Peyer's patch (tissue), 4 donors: ENCODE data around the gene MAN1C1. TPM values are rescaled to one million over a fixed set of nuclear protein-coding genes. Genes with fewer than 3 reads are reported as not detected.

Source experiments
- DNase-seq, 3 donors: peaks; one replicate each; pipeline ENCODE4 v3.0.0-alpha.2; 2017 to 2019
- H3K27ac ChIP-seq, 4 donors: fragments of 200-600 bp; sonication (generic); one replicate each; pipeline ENCODE4 v1.5.1; 2016 to 2019
- H3K27me3 ChIP-seq, 2 donors: fragments of 200-600 bp; sonication (generic); one replicate each; pipeline ENCODE4 v1.5.1; 2019
- H3K36me3 ChIP-seq, 3 donors: fragments of 200-600 bp; sonication (generic); one replicate each; pipeline ENCODE4 v1.5.1; 2016 to 2019
- H3K4me1 ChIP-seq, 4 donors: fragments of 200-600 bp; sonication (generic); one replicate each; pipeline ENCODE4 v1.5.1; 2016 to 2019
- H3K4me3 ChIP-seq, 4 donors: fragments of 200-600 bp; sonication (generic); 1 replicate in 3 of 4; 2 replicates in 1 of 4; pipeline ENCODE4 v1.5.1; 2016 to 2019; ENCODE audit warnings: mild to moderate bottlenecking in 1 of 4
- H3K9me3 ChIP-seq, 4 donors: fragments of 200-600 bp; sonication (generic); one replicate each; pipeline ENCODE4 v1.5.1; 2016 to 2019; ENCODE audit warnings: mild to moderate bottlenecking in 1 of 4
- CTCF ChIP-seq, 6 experiments: fragments of 450-650 bp in 4 of 6; fragments of 200-600 bp in 2 of 6; sonication (generic) in 1 of 6; IDR thresholded peaks; one replicate each; pipeline ENCODE4 v1.5.1; 2017 to 2019; ENCODE audit warnings: antibody characterized with exemption in 6 of 6, mild to moderate bottlenecking in 3 of 6, moderate library complexity in 1 of 6
- POLR2A ChIP-seq, 2 donors: fragments of 450-650 bp; IDR thresholded peaks; one replicate each; pipeline ENCODE4 v1.5.1; 2017; ENCODE audit warnings: antibody characterized with exemption in 2 of 2, mild to moderate bottlenecking in 2 of 2, moderate library complexity in 2 of 2
- total RNA-seq, 4 donors: library from RNA; depleted of rRNA; stranded (reverse); fragments of >200 nt; gene quantifications; one replicate each; pipeline ENCODE4 v1.1.0, GENCODE V29; 2016

MAN1C1 gene
- total RNA-seq, 4 donors from 2014 or later: 2.3 to 10.7 (median 6.7) TPM

DNA sequence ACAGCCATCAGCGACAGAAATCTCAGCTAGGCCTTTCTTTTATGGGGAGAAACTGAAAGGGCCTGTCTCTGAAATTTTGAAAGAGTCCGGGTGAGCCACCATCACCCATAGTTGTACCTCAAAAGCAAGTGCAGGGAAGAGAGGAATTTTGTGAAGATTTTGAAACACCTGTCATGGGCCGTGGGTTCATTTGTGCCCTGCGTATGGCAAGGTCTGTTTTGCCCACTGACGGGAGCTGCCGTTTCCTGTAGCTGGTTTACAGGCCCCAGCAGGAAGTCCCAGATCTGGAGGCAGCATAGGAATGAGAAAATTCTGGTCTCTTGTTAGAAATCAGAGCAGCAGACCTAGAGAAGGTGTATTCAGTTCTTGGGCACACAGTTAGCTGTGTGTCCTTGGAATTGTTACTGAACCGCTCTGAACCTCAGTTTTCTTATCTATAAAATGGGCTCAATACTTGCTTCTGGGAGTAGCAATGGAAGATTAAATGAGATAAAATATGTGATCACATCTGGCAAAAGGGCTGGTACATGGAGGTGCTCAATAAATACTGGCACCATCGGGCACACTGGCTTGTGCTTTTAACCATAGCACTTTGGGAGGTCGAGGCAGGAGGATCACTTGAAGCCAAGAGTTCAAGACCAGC lies 52.5 kb downstream of the MAN1C1 start:
- Histone ChIP-seq H3K9me3 (no peaks in the 10 kb centered on the region), H3K36me3 (no peaks in the 10 kb centered on the region), H3K27me3 (no peaks in the 10 kb centered on the region), H3K4me1 (no peaks in the 10 kb centered on the region), H3K4me3 (no peak overlapping the region), H3K27ac (no peak overlapping the region)
- TF ChIP-seq POLR2A (IDR thresholded peaks at IDR 0.05): no peak
- TF ChIP-seq CTCF (IDR thresholded peaks at IDR 0.05): no peak
- no peak for DNase-seq

DNA sequence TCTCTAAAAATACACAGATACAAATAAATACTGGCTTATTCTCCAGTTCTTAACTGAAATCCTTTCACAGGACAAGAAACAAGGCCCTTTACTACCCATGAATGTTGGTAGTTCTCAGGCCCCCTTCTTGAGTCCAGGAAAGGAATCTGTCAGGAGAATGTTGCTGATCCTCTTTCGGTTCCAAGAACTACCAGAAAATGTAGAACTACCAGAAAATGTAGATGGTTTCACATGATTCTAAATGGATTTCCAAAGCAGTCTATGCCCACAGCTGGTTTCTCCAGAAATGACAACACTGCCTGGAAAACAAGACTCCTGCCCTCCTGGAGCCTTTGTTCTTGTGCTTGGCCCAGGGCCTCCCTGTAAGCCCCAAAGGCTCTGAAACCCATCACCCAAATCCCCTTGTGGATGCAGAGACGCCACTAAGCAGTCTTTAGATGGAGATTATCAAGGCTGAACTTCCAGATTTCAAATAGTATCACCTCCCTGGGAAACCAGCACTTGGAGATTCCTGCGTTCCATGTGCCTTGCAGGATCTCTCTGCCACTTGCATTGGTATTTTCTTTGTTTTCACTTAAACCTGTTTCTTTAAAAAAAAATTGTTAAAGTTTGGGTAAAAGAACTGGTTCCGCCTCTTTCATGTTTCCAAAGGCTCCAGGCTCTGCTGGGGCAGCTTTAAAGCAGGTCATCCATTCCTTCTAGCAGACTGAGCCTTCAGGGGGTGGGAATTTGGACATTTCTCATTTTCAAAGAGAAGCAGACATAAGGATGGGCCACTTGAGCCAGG lies 53.4 kb downstream of the MAN1C1 start:
- H3K4me3 ChIP-seq: no peak overlapping the region
- no peaks in the 10 kb centered on the region for H3K27me3 ChIP-seq
- H3K4me1 ChIP-seq: no peaks in the 10 kb centered on the region
- DNase-seq: no peak
- H3K36me3 ChIP-seq: no peaks in the 10 kb centered on the region
- no peak overlapping the region for H3K27ac ChIP-seq
- no peak for TF ChIP-seq CTCF (IDR thresholded peaks at IDR 0.05)
- TF ChIP-seq POLR2A (IDR thresholded peaks at IDR 0.05): no peak
- no peaks in the 10 kb centered on the region for H3K9me3 ChIP-seq

DNA sequence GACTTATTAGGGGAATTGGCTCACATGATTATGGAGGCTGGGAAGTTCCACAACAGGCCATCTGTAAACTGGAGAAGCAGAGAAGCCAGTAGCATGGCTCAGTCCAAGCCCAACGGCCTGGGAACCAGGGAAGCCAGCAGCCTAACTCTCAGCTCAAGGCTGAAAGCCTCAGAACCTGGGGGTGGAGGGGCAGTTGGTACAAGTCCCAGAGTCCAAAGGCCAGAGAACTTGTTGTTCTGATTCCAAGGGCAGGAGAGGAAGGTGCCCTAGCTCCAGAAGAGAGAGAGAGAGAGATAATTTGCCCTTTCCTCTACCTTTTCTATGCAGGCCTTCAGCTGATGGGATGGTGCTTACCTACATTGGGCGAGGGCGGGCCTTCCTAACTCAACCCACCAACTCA lies 55.3 kb downstream of the MAN1C1 start:
- no peak for TF ChIP-seq CTCF (IDR thresholded peaks at IDR 0.05)
- TF ChIP-seq POLR2A (IDR thresholded peaks at IDR 0.05): no peak
- no peaks in the 10 kb centered on the region for H3K9me3 ChIP-seq
- H3K4me3 ChIP-seq: no peak overlapping the region
- no peaks in the 10 kb centered on the region for H3K36me3 ChIP-seq
- no peak overlapping the region for H3K27ac ChIP-seq
- H3K27me3 ChIP-seq: no peaks in the 10 kb centered on the region
- H3K4me1 ChIP-seq: peaks cover 0 to 4% (median 2%) of the 10 kb centered on the region in 4 donors
- DNase-seq: no peak

- Histone ChIP-seq H3K36me3 (no peaks in the 10 kb centered on the region), H3K27me3 (no peaks in the 10 kb centered on the region), H3K4me3 (no peak overlapping the region), H3K4me1 (peaks cover 0 to 4% (median 2%) of the 10 kb centered on the region in 4 donors), H3K9me3 (no peaks in the 10 kb centered on the region), H3K27ac (no peak overlapping the region)
- no peak for DNase-seq
- TF ChIP-seq POLR2A (IDR thresholded peaks at IDR 0.05) (no peak), CTCF (IDR thresholded peaks at IDR 0.05) (no peak)
Observed at GRCh38 chr1:25672763-25673409, 56.3 kb downstream of the MAN1C1 start.

DNA sequence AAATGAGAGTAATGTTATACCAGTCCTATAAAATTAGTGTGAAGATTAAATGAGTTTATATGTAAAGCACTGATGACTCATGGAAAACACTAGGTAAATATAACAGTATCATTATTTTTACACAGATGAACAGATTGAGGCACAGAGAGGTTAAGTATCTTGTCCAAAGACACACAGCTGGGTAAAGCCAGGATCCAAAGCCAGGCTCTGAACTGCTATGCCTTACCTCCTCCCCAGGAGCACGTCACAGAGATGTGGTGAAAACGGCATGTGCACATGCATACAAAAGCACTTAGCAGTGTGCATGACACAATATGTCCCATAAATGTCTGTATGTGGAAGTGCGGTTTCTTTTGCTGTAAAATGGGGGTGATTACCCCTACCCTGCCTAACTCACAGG lies 56.9 kb downstream of the MAN1C1 start:
- Histone ChIP-seq H3K4me1 (peaks cover 0 to 4% (median 2%) of the 10 kb centered on the region in 4 donors), H3K27ac (no peak overlapping the region), H3K27me3 (no peaks in the 10 kb centered on the region), H3K36me3 (no peaks in the 10 kb centered on the region), H3K4me3 (no peak overlapping the region), H3K9me3 (no peaks in the 10 kb centered on the region)
- TF ChIP-seq CTCF (IDR thresholded peaks at IDR 0.05): no peak
- no peak for TF ChIP-seq POLR2A (IDR thresholded peaks at IDR 0.05)
- no peak for DNase-seq
